A673 (cell line): Measurements from ENCODE around the gene ATXN10.

Source experiments
- CTCF ChIP-seq: fragments of 300-800, 200-600 bp; sonication (generic); conservative IDR thresholded peaks from 2 replicates; pipeline ENCODE4 v1.5.1; 2017; ENCODE audit warnings: low read depth, mild to moderate bottlenecking, antibody characterized with exemption, low read length, moderate library complexity, mixed read lengths
- EZH2 ChIP-seq: fragments of 200-600 bp; sonication (generic); IDR thresholded peaks from 2 replicates; pipeline ENCODE4 v1.6.1; 2017; ENCODE audit warnings: borderline replicate concordance, low read depth, mild to moderate bottlenecking, mixed read lengths, antibody characterized with exemption, low read length; ENCODE audit not compliant: poor library complexity, severe bottlenecking

- no peak for TF ChIP-seq CTCF
- no peak for TF ChIP-seq EZH2
Measured at GRCh38 chr22:45771057-45771456, 99.4 kb downstream of the ATXN10 start.
